ENCODE data around the gene OR1E1. TPM values are rescaled to one million over a fixed set of nuclear protein-coding genes. Genes with fewer than 3 reads are reported as not detected.

The OR1E1 gene
- total RNA-seq, 1 donor from 2014 or later, result not detected

Small RNA genes within 50 kb of the gene (small RNA-seq; reads per million reads assigned to genes)
- not detected for gene OR1AC1P

Other genes starting within 250 kb of the OR1E1 start
- not detected for gene OR1A2, start 200.9 kb downstream of the OR1E1 start, total RNA-seq
- gene OR1A1, start 190.7 kb downstream of the OR1E1 start, total RNA-seq, result not detected
- not detected for gene OR3A1, start 100.0 kb downstream of the OR1E1 start, total RNA-seq
- 0.94 TPM for gene OR3A2, start 12.1 kb downstream of the OR1E1 start, total RNA-seq
- not detected for gene OR3A3, start 13.0 kb upstream of the OR1E1 start, total RNA-seq
- not detected for gene OR1E2, start 35.4 kb upstream of the OR1E1 start, total RNA-seq
- 0.78 TPM for gene SPATA22, start 73.4 kb upstream of the OR1E1 start, total RNA-seq
- gene ASPA, start 77.6 kb upstream of the OR1E1 start, total RNA-seq, result 1.4 TPM
- gene TRPV3, start 159.4 kb upstream of the OR1E1 start, total RNA-seq, result 0.47 TPM
- gene TRPV1, start 211.0 kb upstream of the OR1E1 start, total RNA-seq, result 3.3 TPM
- 10.0 TPM for gene SHPK, start 237.8 kb upstream of the OR1E1 start, total RNA-seq
- gene CTNS, start 238.3 kb upstream of the OR1E1 start, total RNA-seq, result 7.0 TPM